Measurements from ENCODE around the gene SEC61A1.

SEC61A1 gene

DNA sequence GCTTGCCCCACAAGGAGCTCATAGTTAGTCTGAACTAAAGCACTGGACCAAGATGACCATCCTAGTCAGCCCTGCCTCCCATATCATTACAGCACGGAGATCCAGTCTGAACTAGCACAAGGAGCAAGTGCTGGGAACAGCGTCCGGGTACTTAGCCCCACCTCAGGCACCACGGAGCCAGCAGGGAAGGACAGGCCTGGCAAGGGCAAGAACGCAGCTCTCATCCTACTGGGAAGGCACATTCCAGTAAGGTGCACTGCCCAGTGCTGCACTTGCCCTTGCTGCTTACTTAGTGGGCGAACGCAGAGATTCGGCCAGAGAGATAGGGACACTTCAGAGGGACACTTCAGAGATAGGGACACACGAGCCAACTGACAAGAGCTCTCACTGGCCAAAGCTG lies 27.6 kb downstream of the SEC61A1 start:
- in situ Hi-C loops (cut with MboI; ENCODE audit: low pct_unique_long_range_greater_than_20kb, low sequenced_read_pairs, unreplicated experiment) = loop anchor here (25.0 kb wide), 2 partner anchors 407 to 532 kb away; partner anchors contain the start of gene GATA2
- TF ChIP-seq CTCF (IDR thresholded peaks at IDR 0.05; ENCODE audit: extremely low read depth, insufficient read depth, missing control alignments) = no peak
- no peak for DNase-seq (ENCODE audit: low spot score)

GRCh38 chr3:128080323-128081080 lies 28.3 kb downstream of the SEC61A1 start:
- TF ChIP-seq CTCF (IDR thresholded peaks at IDR 0.05; ENCODE audit: extremely low read depth, insufficient read depth, missing control alignments) = no peak
- DNase-seq (ENCODE audit: low spot score) = no peak
- in situ Hi-C loops (cut with MboI; ENCODE audit: low pct_unique_long_range_greater_than_20kb, low sequenced_read_pairs, unreplicated experiment) = loop anchor here (25.0 kb wide), 2 partner anchors 407 to 532 kb away; partner anchors contain the start of gene GATA2

DNA sequence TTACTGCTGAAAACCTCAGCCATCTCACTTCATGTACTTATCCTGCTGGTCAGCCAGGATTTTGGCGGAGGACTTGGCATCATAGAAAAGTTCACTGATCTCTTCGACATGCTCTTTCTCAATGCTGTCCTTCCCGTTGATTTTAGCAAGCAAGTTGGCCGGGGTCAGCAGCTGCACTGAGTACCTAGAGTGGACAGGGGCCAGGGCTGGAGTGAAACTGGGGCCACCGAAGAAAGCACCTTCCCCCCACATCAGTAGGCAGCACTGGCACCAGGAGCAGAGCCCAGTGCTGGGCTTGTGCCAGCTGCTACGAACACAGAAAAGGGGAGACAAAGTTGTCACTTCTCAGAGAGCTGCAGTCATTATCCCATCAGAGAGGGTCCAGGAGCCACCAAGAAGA lies 29.0 kb downstream of the SEC61A1 start:
- TF ChIP-seq CTCF (IDR thresholded peaks at IDR 0.05; ENCODE audit: extremely low read depth, insufficient read depth, missing control alignments) = no peak
- no peak for DNase-seq (ENCODE audit: low spot score)
- in situ Hi-C loops (cut with MboI; ENCODE audit: low pct_unique_long_range_greater_than_20kb, low sequenced_read_pairs, unreplicated experiment) = loop anchor here (25.0 kb wide), 2 partner anchors 406 to 531 kb away; partner anchors contain the start of gene GATA2

GRCh38 chr3:128081846-128082245 lies 29.6 kb downstream of the SEC61A1 start:
- in situ Hi-C loops (cut with MboI; ENCODE audit: low pct_unique_long_range_greater_than_20kb, low sequenced_read_pairs, unreplicated experiment) = loop anchor here (25.0 kb wide), 2 partner anchors 405 to 530 kb away; partner anchors contain the start of gene GATA2
- DNase-seq (ENCODE audit: low spot score) = no peak
- TF ChIP-seq CTCF (IDR thresholded peaks at IDR 0.05; ENCODE audit: extremely low read depth, insufficient read depth, missing control alignments) = no peak

DNA sequence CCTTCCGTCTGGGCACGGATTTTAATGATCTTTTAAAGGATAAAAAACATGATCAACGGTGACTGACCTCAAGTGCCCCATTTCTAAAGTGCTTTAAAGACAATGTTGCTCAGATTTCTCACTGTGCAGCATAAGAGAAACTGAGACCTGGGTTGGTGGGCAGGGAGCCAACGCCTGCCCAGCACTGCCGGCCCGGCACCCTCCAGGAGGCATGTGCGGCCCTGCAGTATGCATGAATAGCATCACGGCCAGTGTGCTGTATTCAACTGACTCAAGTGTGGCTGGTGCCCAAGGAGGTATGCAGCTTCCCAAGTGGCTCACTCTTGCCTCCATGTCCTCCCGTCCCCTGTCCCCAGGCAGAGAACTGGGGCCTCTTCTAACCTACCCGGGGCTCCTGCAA lies 30.3 kb downstream of the SEC61A1 start:
- in situ Hi-C loops (cut with MboI; ENCODE audit: low pct_unique_long_range_greater_than_20kb, low sequenced_read_pairs, unreplicated experiment) = loop anchor here (25.0 kb wide), 2 partner anchors 405 to 530 kb away; partner anchors contain the start of gene GATA2
- DNase-seq (ENCODE audit: low spot score) = no peak
- no peak for TF ChIP-seq CTCF (IDR thresholded peaks at IDR 0.05; ENCODE audit: extremely low read depth, insufficient read depth, missing control alignments)

DNA sequence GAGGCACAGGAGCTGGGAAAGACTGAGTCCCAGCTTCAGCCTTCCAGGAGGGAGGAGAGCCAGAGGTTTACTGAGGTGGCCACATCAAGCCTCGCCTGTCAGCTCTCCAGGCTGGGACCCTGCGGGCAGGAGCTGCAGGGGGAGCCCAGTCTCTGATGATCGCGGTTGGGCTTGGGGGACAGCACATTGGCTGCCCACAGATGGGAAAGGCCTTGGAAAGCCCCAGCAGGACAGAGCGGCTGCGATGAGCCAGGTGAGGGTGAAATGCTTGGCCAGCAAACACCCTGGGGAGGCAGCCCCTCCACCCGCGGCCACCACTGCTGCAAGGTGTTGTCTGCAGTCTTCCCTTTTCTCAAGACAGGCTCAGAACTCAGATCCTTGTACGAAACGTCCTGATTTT lies 31.2 kb downstream of the SEC61A1 start:
- no peak for DNase-seq (ENCODE audit: low spot score)
- no peak for TF ChIP-seq CTCF (IDR thresholded peaks at IDR 0.05; ENCODE audit: extremely low read depth, insufficient read depth, missing control alignments)
- in situ Hi-C loops (cut with MboI; ENCODE audit: low pct_unique_long_range_greater_than_20kb, low sequenced_read_pairs, unreplicated experiment) = loop anchor here (25.0 kb wide), 2 partner anchors 404 to 529 kb away; partner anchors contain the start of gene GATA2
